NCI-H2227 (cell line): ENCODE results near the gene TAX1BP1.
"Not testable (repeated sequence)": the region's sequence is repeated elsewhere in the genome, so short reads cannot be mapped to it uniquely, and the experiment has no call there.

ENCODE experiments used
- DNase-seq: peaks from one replicate; lab custom pipeline; 2025; ENCODE audit not compliant: unreplicated experiment; lab: John Stamatoyannopoulos, UW

The TAX1BP1 gene

GRCh38 chr7:27840760-27841364 is 100.9 kb downstream of the TAX1BP1 start:
- DNase-seq = no peak

- DNase-seq = no peak
Observed at GRCh38 chr7:27842094-27842692, 102.2 kb downstream of the TAX1BP1 start.

GRCh38 chr7:27842851-27843250 is 102.9 kb downstream of the TAX1BP1 start:
- DNase-seq = no peak

- no peak for DNase-seq
Observed at GRCh38 chr7:27843584-27844305, 103.8 kb downstream of the TAX1BP1 start.

GRCh38 chr7:27846388-27846787 is 106.4 kb downstream of the TAX1BP1 start:
- DNase-seq = no peak

- no peak for DNase-seq
Observed at GRCh38 chr7:27850531-27850930, 110.6 kb downstream of the TAX1BP1 start.

- not testable (repeated sequence) for DNase-seq
Observed at GRCh38 chr7:27856703-27857485, 116.9 kb downstream of the TAX1BP1 start.

GRCh38 chr7:27860800-27861199 is 120.8 kb downstream of the TAX1BP1 start:
- no peak for DNase-seq

GRCh38 chr7:27861747-27862146 is 121.8 kb downstream of the TAX1BP1 start:
- no peak for DNase-seq

- no peak for DNase-seq
Observed at GRCh38 chr7:27863880-27864279, 123.9 kb downstream of the TAX1BP1 start.

- DNase-seq = no peak
Observed at GRCh38 chr7:27866256-27866655, 126.3 kb downstream of the TAX1BP1 start.

GRCh38 chr7:27866828-27867672 is 127.1 kb downstream of the TAX1BP1 start:
- DNase-seq = no peak

- no peak for DNase-seq
Observed at GRCh38 chr7:27868131-27868550, 128.2 kb downstream of the TAX1BP1 start.

GRCh38 chr7:27869056-27869455 is 129.1 kb downstream of the TAX1BP1 start:
- no peak for DNase-seq

- no peak for DNase-seq
Observed at GRCh38 chr7:27870595-27870994, 130.6 kb downstream of the TAX1BP1 start.

GRCh38 chr7:27871086-27871485 is 131.1 kb downstream of the TAX1BP1 start:
- no peak for DNase-seq

- DNase-seq = no peak
Observed at GRCh38 chr7:27871866-27872265, 131.9 kb downstream of the TAX1BP1 start.

GRCh38 chr7:27872356-27873275 is 132.7 kb downstream of the TAX1BP1 start:
- no peak for DNase-seq
